Esophagus (tissue), 2 donors: ENCODE results near the gene COL15A1. TPM values are rescaled to one million over a fixed set of nuclear protein-coding genes. Genes with fewer than 3 reads are reported as not detected.

ENCODE experiments used
- H3K27ac ChIP-seq, 2 donors: one replicate each; pipeline ENCODE4 v1.5.1; 2013; ENCODE audit warnings: low read depth in 2 of 2, mild to moderate bottlenecking in 2 of 2, inconsistent platforms in 1 of 2, low read length in 1 of 2, moderate library complexity in 1 of 2
- H3K27me3 ChIP-seq, 2 donors: one replicate each; pipeline ENCODE4 v1.6.1; 2013; ENCODE audit warnings: low read length in 2 of 2, control low read depth in 1 of 2, mild to moderate bottlenecking in 1 of 2; ENCODE audit not compliant: insufficient read depth in 2 of 2, control insufficient read depth in 1 of 2
- H3K36me3 ChIP-seq, 2 donors: one replicate each; pipeline ENCODE4 v1.6.1; 2013; ENCODE audit warnings: low read length in 1 of 2; ENCODE audit not compliant: control insufficient read depth in 2 of 2, insufficient read depth in 2 of 2
- H3K4me1 ChIP-seq, 2 donors: one replicate each; pipeline ENCODE4 v1.6.1; 2013; ENCODE audit warnings: low read length in 1 of 2; ENCODE audit not compliant: control insufficient read depth in 2 of 2, insufficient read depth in 2 of 2
- H3K4me3 ChIP-seq, 2 donors: one replicate each; pipeline ENCODE4 v1.5.1; 2013; ENCODE audit warnings: low read length in 2 of 2, mild to moderate bottlenecking in 2 of 2, low read depth in 1 of 2, moderate library complexity in 1 of 2
- H3K9me3 ChIP-seq, 2 donors: one replicate each; pipeline ENCODE4 v1.6.1; 2013; ENCODE audit warnings: mild to moderate bottlenecking in 2 of 2, low read depth in 1 of 2, low read length in 1 of 2, moderate library complexity in 1 of 2; ENCODE audit not compliant: control insufficient read depth in 2 of 2, insufficient read depth in 1 of 2
- WGBS, 2 donors: extraction: QIAGEN DNeasy Blood & Tissue Kit; methylation state at CpG; one replicate each; pipeline ENCODE4 v1.1.7; 2013; 5-methylcytosine and 5-hydroxymethylcytosine counted together
- polyA plus RNA-seq, 2 donors: library from polyadenylated mRNA; stranded (reverse); fragments of 200-250 nt; gene quantifications; one replicate each; pipeline ENCODE4 v1.2.3, GENCODE V29; 2013
- donor health status: healthy with polysubstance abuse.
- donor health status: Bipolar disorder and iron deficiency.

The COL15A1 gene
- polyA plus RNA-seq, 2 donors = 5.2 to 7.3 TPM

GRCh38 chr9:99071313-99072039 is 127.8 kb downstream of the COL15A1 start:
- Histone ChIP-seq H3K4me1 (peaks cover 0 to 3% of the 10 kb centered on the region in 2 donors), H3K36me3 (no peaks in the 10 kb centered on the region), H3K27me3 (no peaks in the 10 kb centered on the region), H3K4me3 (no peak overlapping the region), H3K9me3 (no peaks in the 10 kb centered on the region), H3K27ac (no peak overlapping the region)
- WGBS, 2 donors = 82 to 85% methylated on average over 9 of the region's 9 CpGs

DNA sequence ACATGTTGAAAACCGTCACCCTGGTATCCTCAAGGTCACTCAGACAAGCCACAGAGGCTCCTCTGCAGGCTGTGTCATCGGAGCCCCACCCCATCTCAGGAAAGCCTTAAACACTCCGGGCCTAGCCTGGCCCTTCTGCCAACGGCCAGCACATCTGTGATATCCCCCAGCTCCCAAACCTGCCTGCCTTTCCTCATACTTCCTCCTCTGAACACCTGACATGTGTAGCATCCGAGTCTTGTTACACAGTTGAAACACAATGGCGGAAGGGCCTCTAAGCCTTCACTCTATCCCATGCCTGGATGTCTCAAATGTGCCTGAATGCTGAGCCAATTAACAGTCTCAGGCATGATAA is 128.3 kb downstream of the COL15A1 start:
- H3K9me3 ChIP-seq = no peaks in the 10 kb centered on the region
- no peak overlapping the region for H3K4me3 ChIP-seq
- H3K27me3 ChIP-seq = no peaks in the 10 kb centered on the region
- H3K4me1 ChIP-seq = peaks cover 0 to 3% of the 10 kb centered on the region in 2 donors
- no peak overlapping the region for H3K27ac ChIP-seq
- no peaks in the 10 kb centered on the region for H3K36me3 ChIP-seq
- WGBS, 2 donors = 86 to 88% methylated on average over 6 of the region's 6 CpGs

DNA sequence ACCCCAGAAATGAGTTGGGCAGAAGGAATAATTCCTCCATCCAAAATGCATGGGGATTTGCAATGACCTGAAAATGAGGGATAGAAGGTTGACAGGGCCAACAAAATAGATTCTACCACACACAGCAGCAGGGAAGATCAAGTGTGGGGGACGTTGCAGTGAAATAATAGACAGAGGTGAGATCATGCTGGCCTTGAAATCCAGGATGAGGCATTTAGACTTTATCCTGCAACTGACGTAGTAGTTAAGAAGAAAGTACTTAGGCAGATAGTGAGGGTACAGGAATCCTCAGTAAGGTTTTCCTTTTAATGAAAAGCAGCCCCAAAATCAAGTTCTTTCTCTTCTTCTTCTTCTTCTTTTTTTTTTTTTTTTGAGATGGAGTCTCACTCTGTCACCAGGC is 129.6 kb downstream of the COL15A1 start:
- 53 to 62% methylated on average over 2 of the region's 2 CpGs for WGBS, 2 donors
- no peaks in the 10 kb centered on the region for H3K36me3 ChIP-seq
- H3K9me3 ChIP-seq = no peaks in the 10 kb centered on the region

DNA sequence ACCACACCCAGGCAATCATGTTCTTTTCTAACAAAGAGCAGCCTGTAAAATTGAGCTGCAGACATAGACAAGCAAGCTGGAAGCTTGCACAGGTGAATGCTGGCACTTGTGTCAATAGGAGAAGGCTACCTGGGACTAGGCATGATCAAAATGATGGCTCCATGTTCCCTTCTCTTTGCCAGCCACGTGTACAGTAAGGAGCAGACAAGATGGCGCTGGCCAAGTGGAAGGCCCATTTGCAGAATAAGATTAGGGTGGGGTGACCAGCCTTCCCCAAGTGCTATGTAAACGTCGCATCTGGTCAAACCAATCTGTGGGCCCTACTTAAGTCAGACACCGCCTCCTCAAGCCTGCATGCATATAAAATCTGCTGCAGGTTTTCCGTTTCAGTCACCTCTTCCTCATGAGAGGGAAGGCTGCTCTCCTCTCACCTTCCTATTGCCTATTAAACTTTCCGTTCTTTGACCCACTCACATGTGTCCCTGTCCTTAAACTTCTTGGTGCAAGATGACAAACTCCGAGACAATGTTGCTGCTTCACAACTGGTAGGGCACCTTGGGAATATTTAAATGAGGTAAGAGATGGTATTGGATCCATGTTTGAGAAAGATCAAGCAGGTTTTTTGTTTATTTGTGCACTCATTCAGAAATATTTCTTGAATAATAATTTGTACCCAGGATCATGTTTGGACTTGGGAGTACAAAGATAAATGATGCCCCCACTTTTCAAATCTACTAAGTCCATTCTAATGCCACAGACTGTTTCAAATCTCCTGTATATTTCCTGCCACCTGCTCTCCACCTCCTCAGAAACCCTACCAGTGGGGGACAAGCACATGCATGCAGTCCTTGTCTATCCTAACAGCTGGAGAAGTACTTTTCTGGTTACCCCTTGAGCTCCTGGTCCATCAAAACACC is 130.5 kb downstream of the COL15A1 start:
- H3K4me3 ChIP-seq = no peak overlapping the region
- peaks cover 0 to 3% of the 10 kb centered on the region in 2 donors for H3K4me1 ChIP-seq
- H3K36me3 ChIP-seq = no peaks in the 10 kb centered on the region
- H3K27me3 ChIP-seq = no peaks in the 10 kb centered on the region
- whole genome bisulfite sequencing, 2 donors = 88 to 92% methylated on average over 8 of the region's 8 CpGs
- no peaks in the 10 kb centered on the region for H3K9me3 ChIP-seq
- H3K27ac ChIP-seq = no peak overlapping the region

More for the DNA sequence above, 129.6 kb downstream of the COL15A1 start:
- no peaks in the 10 kb centered on the region for H3K27me3 ChIP-seq
- peaks cover 0 to 3% of the 10 kb centered on the region in 2 donors for H3K4me1 ChIP-seq
- H3K4me3 ChIP-seq = no peak overlapping the region
- H3K27ac ChIP-seq = no peak overlapping the region

- H3K4me1 ChIP-seq = peaks cover 0 to 3% of the 10 kb centered on the region in 2 donors
- 69 to 87% methylated on average over 3 of the region's 3 CpGs for WGBS, 2 donors
Observed at GRCh38 chr9:99074902-99075245, 131.2 kb downstream of the COL15A1 start.

GRCh38 chr9:99075246-99075912 is 131.7 kb downstream of the COL15A1 start:
- 63 to 70% methylated on average over 6 of the region's 6 CpGs for WGBS, 2 donors
- H3K4me3 ChIP-seq = no peak overlapping the region

More at GRCh38 chr9:99074902-99075245, 131.2 kb downstream of the COL15A1 start:
- Histone ChIP-seq H3K27ac (no peak overlapping the region), H3K9me3 (no peaks in the 10 kb centered on the region), H3K4me3 (no peak overlapping the region), H3K36me3 (no peaks in the 10 kb centered on the region), H3K27me3 (no peaks in the 10 kb centered on the region)

GRCh38 chr9:99076030-99076429 is 132.3 kb downstream of the COL15A1 start:
- no peak overlapping the region for H3K4me3 ChIP-seq
- peaks cover 0 to 3% of the 10 kb centered on the region in 2 donors for H3K4me1 ChIP-seq
- 92 to 93% methylated on average over 4 of the region's 4 CpGs for WGBS, 2 donors
- H3K27ac ChIP-seq = no peak overlapping the region
- no peaks in the 10 kb centered on the region for H3K27me3 ChIP-seq
- no peaks in the 10 kb centered on the region for H3K9me3 ChIP-seq
- no peaks in the 10 kb centered on the region for H3K36me3 ChIP-seq

More at GRCh38 chr9:99075246-99075912, 131.7 kb downstream of the COL15A1 start:
- Histone ChIP-seq H3K36me3 (no peaks in the 10 kb centered on the region), H3K27ac (no peak overlapping the region), H3K9me3 (no peaks in the 10 kb centered on the region), H3K27me3 (no peaks in the 10 kb centered on the region), H3K4me1 (peaks cover 0 to 3% of the 10 kb centered on the region in 2 donors)

- Histone ChIP-seq H3K4me1 (peaks cover 0 to 1% of the 10 kb centered on the region in 2 donors), H3K27me3 (no peaks in the 10 kb centered on the region), H3K9me3 (no peaks in the 10 kb centered on the region), H3K4me3 (no peak overlapping the region), H3K27ac (no peak overlapping the region), H3K36me3 (no peaks in the 10 kb centered on the region)
- 42 to 46% methylated on average over 6 of the region's 6 CpGs for WGBS, 2 donors
Observed at GRCh38 chr9:99076483-99077171, 132.9 kb downstream of the COL15A1 start.

- no peaks in the 10 kb centered on the region for H3K27me3 ChIP-seq
- no peak overlapping the region for H3K27ac ChIP-seq
- no peaks in the 10 kb centered on the region for H3K4me1 ChIP-seq
- no peak overlapping the region for H3K4me3 ChIP-seq
- no peaks in the 10 kb centered on the region for H3K36me3 ChIP-seq
- 80 to 81% methylated on average over 2 of the region's 2 CpGs for WGBS, 2 donors
- H3K9me3 ChIP-seq = no peaks in the 10 kb centered on the region
Observed at GRCh38 chr9:99078717-99079116, 135.0 kb downstream of the COL15A1 start.
